H1 (cell line): ENCODE results near the gene HIGD1B. TPM values are rescaled to one million over a fixed set of nuclear protein-coding genes. Genes with fewer than 3 reads are reported as not detected.

Experiments used
- CHD1 ChIP-seq: IDR thresholded peaks from 2 replicates; pipeline ENCODE4 v1.6.1; 2012; ENCODE audit warnings: low read depth, low read length, improper control_type of control experiment
- EP300 ChIP-seq, 2 experiments: IDR thresholded peaks; 1 replicate in 1 of 2; 2 replicates in 1 of 2; pipeline ENCODE4 v1.6.1; 2011 to 2012; ENCODE audit warnings: low read depth in 2 of 2, low read length in 2 of 2, mild to moderate bottlenecking in 2 of 2, borderline replicate concordance in 1 of 2, inconsistent platforms in 1 of 2, moderate library complexity in 1 of 2
- POLR2A ChIP-seq, 2 experiments: IDR thresholded peaks; 1 replicate in 1 of 2; 2 replicates in 1 of 2; pipeline ENCODE4 v1.6.1; 2011; ENCODE audit warnings: low read depth in 2 of 2, low read length in 2 of 2, mild to moderate bottlenecking in 2 of 2; ENCODE audit errors: control extremely low read depth in 1 of 2
- polyA plus RNA-seq, 7 experiments: library from polyadenylated mRNA; depleted of rRNA in 3 of 7; stranded (reverse) in 5 of 7; unstranded in 2 of 7; fragments of >200 nt in 5 of 7; fragments of 200-250 nt in 2 of 7; gene quantifications; 1 replicate in 5 of 7; 2 replicates in 1 of 7; 4 replicates in 1 of 7; pipeline versions ENCODE4 v1.2.1 to v1.2.3, GENCODE V29; 2011 to 2013; ENCODE audit warnings: missing spikeins in 2 of 7, mixed read lengths in 2 of 7
- total RNA-seq: library from RNA; stranded (reverse); fragmentation: NEBNext Ultra II Directional; extraction: Animal tissue kit (Norgen Biotek cat#: 25700); gene quantifications from 2 replicates; pipeline ENCODE4 v1.2.1, GENCODE V29; 2021

HIGD1B gene
- total and polyA plus RNA-seq, 2 of the 8 experiments (the other 6 are each of a cell fraction or from before 2014, with no cell fraction given) = not detected

DNA sequence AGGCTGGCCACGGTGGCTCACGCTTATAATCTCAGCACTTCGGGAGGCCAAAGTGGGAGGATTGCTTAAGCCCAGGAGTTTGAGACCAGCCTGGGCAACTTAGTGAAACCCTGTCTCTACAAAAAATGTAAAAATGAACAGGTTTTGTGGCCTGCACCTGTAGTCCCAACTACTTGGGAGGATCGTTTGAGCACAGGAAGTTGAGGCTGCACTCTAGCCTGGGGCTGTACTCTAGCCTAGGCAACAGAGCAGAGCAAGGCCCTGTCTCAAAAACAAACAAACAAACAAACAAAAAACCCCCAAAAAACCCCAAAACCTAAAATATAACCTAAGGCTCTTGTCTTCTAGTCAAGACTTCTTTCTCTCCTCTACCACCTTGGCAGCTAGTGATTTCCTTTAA lies 7.4 kb upstream of the HIGD1B start (continued):
- TF ChIP-seq CHD1 = no peak
- TF ChIP-seq POLR2A (IDR thresholded peaks at IDR 0.05; ENCODE audit: control extremely low read depth in 1 of 2, low read depth in 2 of 2, low read length in 2 of 2) = no peak
- no peak for TF ChIP-seq EP300 (IDR thresholded peaks at IDR 0.05; ENCODE audit: borderline replicate concordance in 1 of 2, low read depth in 2 of 2, low read length in 2 of 2)
